Keratinocyte (primary cell): Measurements from ENCODE around the gene OR1N2.

Source experiments
- CTCF ChIP-seq, 3 experiments: IDR thresholded peaks in 1 of 3; conservative IDR thresholded peaks in 1 of 3; optimal IDR thresholded peaks in 1 of 3; 2 replicates in 2 of 3; 3 replicates in 1 of 3; pipeline versions ENCODE3 to v1.5.1; 2011; ENCODE audit warnings: low read length in 3 of 3, mild to moderate bottlenecking in 3 of 3, moderate library complexity in 2 of 3, control low read depth in 1 of 3, inconsistent platforms in 1 of 3; ENCODE audit not compliant: insufficient read depth in 2 of 3; ENCODE audit errors: extremely low read depth in 1 of 3
- EZH2 ChIP-seq: IDR thresholded peaks from one replicate; pipeline ENCODE4 v1.6.1; 2012; ENCODE audit warnings: inconsistent platforms, mild to moderate bottlenecking, low read length, moderate library complexity

GRCh38 chr9:122567901-122568300 is 15.0 kb downstream of the OR1N2 start:
- TF ChIP-seq CTCF (optimal IDR thresholded peaks at IDR 0.05 in 1 of 3, IDR thresholded peaks at IDR 0.05 in 1 of 3, conservative IDR thresholded peaks at IDR 0.05 in 1 of 3; ENCODE audit: extremely low read depth in 1 of 3, insufficient read depth in 2 of 3, low read length in 3 of 3) (no peak), EZH2 (no peak)
